OCI-LY3 (cell line): ENCODE measurements around the gene CABP2.

Experiments
- H2AFZ ChIP-seq: fragments of 200-600, 300-600 bp; shearing (Covaris generic); 2 replicates; pipeline ENCODE4 v1.6.0; 2014; ENCODE audit warnings: antibody characterized with exemption, low read depth, low read length
- H3K27ac ChIP-seq: fragments of 200-600, 300-600 bp; sonication (generic); 2 replicates; pipeline ENCODE4 v1.5.1; 2014; ENCODE audit warnings: mild to moderate bottlenecking, low read length, moderate library complexity, mixed read lengths
- H3K27me3 ChIP-seq: fragments of 200-600, 300-600 bp; sonication (generic); 2 replicates; pipeline ENCODE4 v1.6.1; 2014; ENCODE audit warnings: low read depth, low read length, mixed read lengths
- H3K36me3 ChIP-seq: fragments of 200-600, 300-600 bp; sonication (generic); replicated peaks from 2 replicates; pipeline ENCODE3; 2014; ENCODE audit warnings: low read depth, low read length, mixed read lengths
- H3K4me1 ChIP-seq: fragments of 300-600, 200-600 bp; sonication (generic); 2 replicates; pipeline ENCODE4 v1.6.1; 2014; ENCODE audit warnings: low read length, mixed read lengths
- H3K4me2 ChIP-seq: fragments of 200-600, 300-600 bp; sonication (generic); 2 replicates; pipeline ENCODE4 v1.6.1; 2014; ENCODE audit warnings: low read length, mixed read lengths
- H3K4me3 ChIP-seq: fragments of 300-600, 200-600 bp; sonication (generic); 2 replicates; pipeline ENCODE4 v1.5.1; 2014; ENCODE audit warnings: antibody characterized with exemption, mild to moderate bottlenecking, low read length, moderate library complexity
- H3K79me2 ChIP-seq: fragments of 300-600, 200-600 bp; shearing (Covaris generic); 2 replicates; pipeline ENCODE4 v1.6.1; 2014; ENCODE audit warnings: mild to moderate bottlenecking, low read length, mixed read lengths
- H3K9ac ChIP-seq: fragments of 300-600, 200-600 bp; shearing (Covaris generic); 2 replicates; pipeline ENCODE4 v1.6.0; 2014; ENCODE audit warnings: mild to moderate bottlenecking, low read length, moderate library complexity
- H3K9me3 ChIP-seq: fragments of 200-600, 300-600 bp; shearing (Covaris generic); 2 replicates; pipeline ENCODE4 v1.6.1; 2014; ENCODE audit warnings: low read length, mixed read lengths; ENCODE audit not compliant: insufficient read depth
- H4K20me1 ChIP-seq: fragments of 200-600, 300-600 bp; sonication (generic); 2 replicates; pipeline ENCODE4 v1.6.1; 2016; ENCODE audit warnings: low read length, mixed read lengths; ENCODE audit not compliant: insufficient read depth
- CTCF ChIP-seq: fragments of 200-600, 300-600 bp; sonication (generic); IDR thresholded peaks from 2 replicates; pipeline ENCODE4 v1.5.1; 2014; ENCODE audit warnings: antibody characterized with exemption, low read length, low read depth
- EZH2phosphoT487 ChIP-seq: fragments of 200-600 bp; shearing (Covaris generic); IDR thresholded peaks from 2 replicates; pipeline ENCODE4 v1.6.1; 2018; ENCODE audit warnings: antibody characterized with exemption, mixed run types, low read depth

CABP2 gene

GRCh38 chr11:67525275-67525976, 2.2 kb upstream of the CABP2 start:
- Histone ChIP-seq H2AFZ (no peak overlapping the region), H4K20me1 (no peaks in the 10 kb centered on the region), H3K4me2 (no peak overlapping the region), H3K9ac (no peak overlapping the region), H3K9me3 (no peaks in the 10 kb centered on the region), H3K4me3 (no peak overlapping the region), H3K79me2 (no peaks in the 10 kb centered on the region), H3K27me3 (peaks cover 11% of the 10 kb centered on the region), H3K36me3 (no peaks in the 10 kb centered on the region), H3K4me1 (no peaks in the 10 kb centered on the region), H3K27ac (no peak overlapping the region)
- no peak for TF ChIP-seq CTCF
- TF ChIP-seq EZH2phosphoT487 = no peak

GRCh38 chr11:67524480-67524808, 1.2 kb upstream of the CABP2 start:
- no peak overlapping the region for H3K27ac ChIP-seq
- H3K4me2 ChIP-seq = no peak overlapping the region
- no peak overlapping the region for H3K4me3 ChIP-seq
- peaks cover 11% of the 10 kb centered on the region for H3K27me3 ChIP-seq
- TF ChIP-seq EZH2phosphoT487 = no peak
- TF ChIP-seq CTCF = no peak
- no peaks in the 10 kb centered on the region for H3K79me2 ChIP-seq
- H4K20me1 ChIP-seq = no peaks in the 10 kb centered on the region
- H3K9ac ChIP-seq = no peak overlapping the region
- H3K36me3 ChIP-seq = no peaks in the 10 kb centered on the region
- H3K9me3 ChIP-seq = no peaks in the 10 kb centered on the region
- H2AFZ ChIP-seq = no peak overlapping the region
- H3K4me1 ChIP-seq = no peaks in the 10 kb centered on the region

GRCh38 chr11:67523556-67524479, 572 bp upstream of the CABP2 start:
- Histone ChIP-seq H3K4me2 (no peak overlapping the region), H4K20me1 (no peaks in the 10 kb centered on the region), H3K27ac (no peak overlapping the region), H3K9me3 (no peaks in the 10 kb centered on the region), H3K4me3 (no peak overlapping the region), H3K36me3 (no peaks in the 10 kb centered on the region), H2AFZ (no peak overlapping the region), H3K27me3 (peaks cover 11% of the 10 kb centered on the region), H3K9ac (no peak overlapping the region), H3K4me1 (no peaks in the 10 kb centered on the region), H3K79me2 (no peaks in the 10 kb centered on the region)
- no peak for TF ChIP-seq CTCF
- TF ChIP-seq EZH2phosphoT487 = no peak

- H3K36me3 ChIP-seq = no peaks in the 10 kb centered on the region
- peaks cover 5% of the 10 kb centered on the region for H3K27me3 ChIP-seq
- H3K9me3 ChIP-seq = no peaks in the 10 kb centered on the region
- H3K79me2 ChIP-seq = no peaks in the 10 kb centered on the region
- no peak overlapping the region for H3K9ac ChIP-seq
- H3K4me2 ChIP-seq = no peak overlapping the region
- TF ChIP-seq CTCF (no peak), EZH2phosphoT487 (no peak)
- H2AFZ ChIP-seq = no peak overlapping the region
- no peaks in the 10 kb centered on the region for H3K4me1 ChIP-seq
- H3K27ac ChIP-seq = no peak overlapping the region
- H3K4me3 ChIP-seq = no peak overlapping the region
- H4K20me1 ChIP-seq = no peaks in the 10 kb centered on the region
These were observed 908 bp downstream of the CABP2 start for GRCh38 chr11:67522338-67522737.
